ENCODE results near the gene SEBOX.

The SEBOX gene

DNA sequence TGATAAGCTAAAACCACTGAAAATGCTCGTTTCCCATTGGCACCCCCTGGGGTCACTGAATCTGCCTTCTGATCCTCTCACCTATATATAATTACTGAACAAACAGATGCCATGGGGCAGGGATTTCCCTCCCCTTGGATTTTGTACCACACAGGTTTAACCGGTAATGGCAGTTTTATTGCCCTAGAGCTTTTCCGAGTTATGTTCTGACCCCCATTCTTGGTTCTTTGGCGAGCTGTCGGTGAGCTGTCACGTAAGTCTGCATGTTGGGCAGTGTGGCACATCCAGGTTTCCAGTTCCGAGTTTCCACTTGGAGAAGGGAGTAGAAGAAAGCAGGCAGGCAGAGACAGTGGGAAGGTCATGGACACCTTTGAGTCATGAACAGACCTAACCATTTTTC, 38.9 kb downstream of the SEBOX start:
- Histone ChIP-seq H2AK5ac (ENCODE audit: low read length, severe bottlenecking) (peak overlapping the region; percentile 36), H3K23ac (ENCODE audit: low read length in 2 of 2) (no peak overlapping the region), H3K4me2 (ENCODE audit: low read length, poor library complexity, severe bottlenecking) (no peak overlapping the region), H2BK5ac (ENCODE audit: low read depth, low read length, poor library complexity, severe bottlenecking) (no peak overlapping the region), H3K18ac (ENCODE audit: low read depth in 1 of 2, low read length in 2 of 2) (no peak overlapping the region), H3K79me1 (replicated peaks; ENCODE audit: low read length, poor library complexity, severe bottlenecking) (peaks cover 30% of the 10 kb centered on the region), H2BK12ac (ENCODE audit: low read length in 2 of 2) (no peak overlapping the region), H3K27ac (ENCODE audit: low read length, poor library complexity, severe bottlenecking) (no peak overlapping the region), H3K9ac (ENCODE audit: low read length) (no peak overlapping the region), H3K4ac (ENCODE audit: low read depth in 1 of 2, low read length in 2 of 2) (no peak overlapping the region), H3K4me1 (ENCODE audit: control insufficient read depth, insufficient read depth, low read depth, low read length) (peaks cover 10% of the 10 kb centered on the region), H4K8ac (ENCODE audit: low read length) (no peak overlapping the region), H3K36me3 (ENCODE audit: control insufficient read depth in 1 of 2, insufficient read depth in 2 of 2, low read depth in 1 of 2, low read length in 2 of 2) (peaks cover 18 to 50% of the 10 kb centered on the region in 2 experiments), H4K91ac (ENCODE audit: low read length) (no peak overlapping the region), H3K14ac (ENCODE audit: low read length in 2 of 2) (no peak overlapping the region), H2AFZ (ENCODE audit: low read depth, low read length) (no peak overlapping the region), H3K4me3 (ENCODE audit: insufficient read depth in 1 of 2, low read depth in 1 of 2, low read length in 2 of 2) (no peak overlapping the region), H2BK15ac (ENCODE audit: low read depth, poor library complexity, severe bottlenecking) (no peak overlapping the region), H2BK120ac (ENCODE audit: low read depth, low read length) (no peak overlapping the region), H3K9me3 (ENCODE audit: control insufficient read depth, low read length) (no peaks in the 10 kb centered on the region), H3K27me3 (ENCODE audit: control insufficient read depth in 1 of 2, insufficient read depth in 1 of 2, low read length in 2 of 2) (no peaks in the 10 kb centered on the region)
- 99% methylated on average over 7 of the region's 7 CpGs for WGBS
- DNase-seq, result no peak

DNA sequence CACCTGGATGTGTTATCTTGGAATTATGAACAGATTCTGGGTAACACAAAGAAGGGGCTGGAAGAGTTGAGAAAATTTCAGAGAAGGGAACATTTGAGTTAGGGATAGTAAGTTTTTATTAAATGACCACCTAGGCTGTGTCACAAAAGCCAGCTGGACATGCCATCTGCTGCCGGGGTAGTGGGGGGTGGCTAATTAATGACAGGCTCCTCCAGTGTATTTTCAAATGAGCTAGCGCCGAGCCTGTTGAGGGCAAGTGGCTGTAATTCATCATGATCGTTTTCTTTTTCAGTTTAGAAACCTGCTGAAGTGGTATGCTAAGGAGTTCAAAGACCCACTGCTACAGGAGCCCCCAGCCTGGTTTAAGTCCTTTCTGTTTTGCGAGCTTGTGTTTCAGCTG, 39.8 kb downstream of the SEBOX start:
- no peak overlapping the region for H3K4me3 ChIP-seq (ENCODE audit: insufficient read depth in 1 of 2, low read depth in 1 of 2, low read length in 2 of 2)
- no peak overlapping the region for H3K18ac ChIP-seq (ENCODE audit: low read depth in 1 of 2, low read length in 2 of 2)
- H2BK12ac ChIP-seq (ENCODE audit: low read length in 2 of 2), result no peak overlapping the region
- no peak for DNase-seq
- H3K4me1 ChIP-seq (ENCODE audit: control insufficient read depth, insufficient read depth, low read depth, low read length), result peaks cover 10% of the 10 kb centered on the region
- H4K8ac ChIP-seq (ENCODE audit: low read length), result no peak overlapping the region
- H3K27ac ChIP-seq (ENCODE audit: low read length, poor library complexity, severe bottlenecking), result no peak overlapping the region
- no peaks in the 10 kb centered on the region for H3K27me3 ChIP-seq (ENCODE audit: control insufficient read depth in 1 of 2, insufficient read depth in 1 of 2, low read length in 2 of 2)
- H3K36me3 ChIP-seq (ENCODE audit: control insufficient read depth in 1 of 2, insufficient read depth in 2 of 2, low read depth in 1 of 2, low read length in 2 of 2), result peaks cover 11 to 41% of the 10 kb centered on the region in 2 experiments
- H3K79me1 ChIP-seq (replicated peaks; ENCODE audit: low read length, poor library complexity, severe bottlenecking), result peaks cover 29% of the 10 kb centered on the region
- H3K4me2 ChIP-seq (ENCODE audit: low read length, poor library complexity, severe bottlenecking), result peak overlapping the region; percentile 22
- no peaks in the 10 kb centered on the region for H3K9me3 ChIP-seq (ENCODE audit: control insufficient read depth, low read length)
- H3K4ac ChIP-seq (ENCODE audit: low read depth in 1 of 2, low read length in 2 of 2), result no peak overlapping the region
- H2AK5ac ChIP-seq (ENCODE audit: low read length, severe bottlenecking), result no peak overlapping the region
- H2BK15ac ChIP-seq (ENCODE audit: low read depth, poor library complexity, severe bottlenecking), result no peak overlapping the region
- H2BK5ac ChIP-seq (ENCODE audit: low read depth, low read length, poor library complexity, severe bottlenecking), result no peak overlapping the region
- H3K23ac ChIP-seq (ENCODE audit: low read length in 2 of 2), result no peak overlapping the region
- peak overlapping the region in 1 of 2 experiments; percentile 21 for H3K14ac ChIP-seq (ENCODE audit: low read length in 2 of 2)
- H2BK120ac ChIP-seq (ENCODE audit: low read depth, low read length), result no peak overlapping the region
- no peak overlapping the region for H2AFZ ChIP-seq (ENCODE audit: low read depth, low read length)
- 80% methylated on average over 5 of the region's 5 CpGs for WGBS
- H4K91ac ChIP-seq (ENCODE audit: low read length), result no peak overlapping the region
- H3K9ac ChIP-seq (ENCODE audit: low read length), result no peak overlapping the region

DNA sequence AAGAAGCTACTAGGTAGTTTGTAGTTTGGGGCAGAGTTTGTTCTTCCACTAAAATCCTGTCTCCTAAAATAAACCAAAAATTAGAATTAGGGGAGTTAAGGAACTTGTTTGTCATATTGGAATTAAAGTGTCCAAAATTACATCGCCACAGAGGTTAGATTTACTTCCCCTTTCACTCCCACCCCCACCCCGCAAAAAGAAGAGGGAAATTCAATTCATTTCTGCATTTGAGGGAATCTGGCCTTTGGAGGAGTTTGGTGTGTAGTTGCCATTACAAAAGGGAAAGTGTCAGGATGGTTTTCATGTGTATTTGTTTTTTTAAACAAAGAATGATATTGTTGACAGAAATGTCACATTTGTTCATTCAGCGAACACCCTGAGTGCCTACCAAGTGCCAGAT, 40.2 kb downstream of the SEBOX start:
- Histone ChIP-seq H3K4ac (ENCODE audit: low read depth in 1 of 2, low read length in 2 of 2) (no peak overlapping the region), H3K4me1 (ENCODE audit: control insufficient read depth, insufficient read depth, low read depth, low read length) (peaks cover 10% of the 10 kb centered on the region), H4K91ac (ENCODE audit: low read length) (no peak overlapping the region), H3K23ac (ENCODE audit: low read length in 2 of 2) (no peak overlapping the region), H3K4me3 (ENCODE audit: insufficient read depth in 1 of 2, low read depth in 1 of 2, low read length in 2 of 2) (no peak overlapping the region), H3K9me3 (ENCODE audit: control insufficient read depth, low read length) (no peaks in the 10 kb centered on the region), H2BK15ac (ENCODE audit: low read depth, poor library complexity, severe bottlenecking) (no peak overlapping the region), H2BK12ac (ENCODE audit: low read length in 2 of 2) (no peak overlapping the region), H3K27ac (ENCODE audit: low read length, poor library complexity, severe bottlenecking) (peak overlapping the region; percentile 16), H3K36me3 (ENCODE audit: control insufficient read depth in 1 of 2, insufficient read depth in 2 of 2, low read depth in 1 of 2, low read length in 2 of 2) (peaks cover 11 to 41% of the 10 kb centered on the region in 2 experiments), H2BK5ac (ENCODE audit: low read depth, low read length, poor library complexity, severe bottlenecking) (no peak overlapping the region), H3K9ac (ENCODE audit: low read length) (no peak overlapping the region), H2AK5ac (ENCODE audit: low read length, severe bottlenecking) (no peak overlapping the region), H2AFZ (ENCODE audit: low read depth, low read length) (no peak overlapping the region), H3K79me1 (replicated peaks; ENCODE audit: low read length, poor library complexity, severe bottlenecking) (peaks cover 33% of the 10 kb centered on the region), H3K14ac (ENCODE audit: low read length in 2 of 2) (peak overlapping the region in 1 of 2 experiments; percentile 21), H3K4me2 (ENCODE audit: low read length, poor library complexity, severe bottlenecking) (no peak overlapping the region), H3K18ac (ENCODE audit: low read depth in 1 of 2, low read length in 2 of 2) (no peak overlapping the region), H4K8ac (ENCODE audit: low read length) (no peak overlapping the region), H2BK120ac (ENCODE audit: low read depth, low read length) (no peak overlapping the region), H3K27me3 (ENCODE audit: control insufficient read depth in 1 of 2, insufficient read depth in 1 of 2, low read length in 2 of 2) (no peaks in the 10 kb centered on the region)
- 97% methylated on average over 1 of the region's 3 CpGs for WGBS
- no peak for DNase-seq

DNA sequence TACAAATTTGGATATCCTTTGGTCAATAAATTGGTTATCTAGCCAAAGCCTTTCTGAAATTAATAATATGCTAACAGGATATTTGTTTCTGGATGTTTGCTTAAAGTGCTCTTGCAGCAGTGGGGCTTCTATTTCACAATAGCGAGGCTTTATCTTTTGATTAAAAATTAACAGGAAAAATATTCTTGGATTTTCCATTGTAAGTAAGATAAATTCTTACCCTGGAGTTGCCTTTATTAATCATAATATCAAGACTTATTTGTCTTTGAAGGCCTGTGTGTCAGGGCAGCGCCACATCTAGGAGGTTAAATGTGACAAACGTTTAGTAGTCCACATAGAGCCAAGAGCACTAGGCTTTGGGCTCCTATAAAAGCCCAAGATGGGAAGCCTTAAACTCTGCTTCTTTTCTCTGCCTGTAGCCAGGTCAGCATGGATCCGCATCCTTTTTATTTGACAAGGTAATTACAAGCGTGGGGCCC, 40.7 kb downstream of the SEBOX start:
- DNase-seq, result no peak
- no peak overlapping the region for H4K91ac ChIP-seq (ENCODE audit: low read length)
- peaks cover 8 to 39% of the 10 kb centered on the region in 2 experiments for H3K36me3 ChIP-seq (ENCODE audit: control insufficient read depth in 1 of 2, insufficient read depth in 2 of 2, low read depth in 1 of 2, low read length in 2 of 2)
- no peak overlapping the region for H3K4ac ChIP-seq (ENCODE audit: low read depth in 1 of 2, low read length in 2 of 2)
- H2AK5ac ChIP-seq (ENCODE audit: low read length, severe bottlenecking), result no peak overlapping the region
- no peak overlapping the region for H2BK15ac ChIP-seq (ENCODE audit: low read depth, poor library complexity, severe bottlenecking)
- H3K9ac ChIP-seq (ENCODE audit: low read length), result no peak overlapping the region
- H2BK120ac ChIP-seq (ENCODE audit: low read depth, low read length), result no peak overlapping the region
- H3K4me2 ChIP-seq (ENCODE audit: low read length, poor library complexity, severe bottlenecking), result peak overlapping the region; percentile 29
- H3K27ac ChIP-seq (ENCODE audit: low read length, poor library complexity, severe bottlenecking), result peak overlapping the region; percentile 16
- H3K18ac ChIP-seq (ENCODE audit: low read depth in 1 of 2, low read length in 2 of 2), result no peak overlapping the region
- H3K23ac ChIP-seq (ENCODE audit: low read length in 2 of 2), result no peak overlapping the region
- 94% methylated on average over 4 of the region's 5 CpGs for WGBS
- no peaks in the 10 kb centered on the region for H3K9me3 ChIP-seq (ENCODE audit: control insufficient read depth, low read length)
- no peak overlapping the region for H2AFZ ChIP-seq (ENCODE audit: low read depth, low read length)
- no peak overlapping the region for H3K14ac ChIP-seq (ENCODE audit: low read length in 2 of 2)
- no peak overlapping the region for H3K4me3 ChIP-seq (ENCODE audit: insufficient read depth in 1 of 2, low read depth in 1 of 2, low read length in 2 of 2)
- H2BK5ac ChIP-seq (ENCODE audit: low read depth, low read length, poor library complexity, severe bottlenecking), result no peak overlapping the region
- no peak overlapping the region for H4K8ac ChIP-seq (ENCODE audit: low read length)
- no peaks in the 10 kb centered on the region for H3K27me3 ChIP-seq (ENCODE audit: control insufficient read depth in 1 of 2, insufficient read depth in 1 of 2, low read length in 2 of 2)
- peaks cover 10% of the 10 kb centered on the region for H3K4me1 ChIP-seq (ENCODE audit: control insufficient read depth, insufficient read depth, low read depth, low read length)
- no peak overlapping the region for H2BK12ac ChIP-seq (ENCODE audit: low read length in 2 of 2)
- H3K79me1 ChIP-seq (replicated peaks; ENCODE audit: low read length, poor library complexity, severe bottlenecking), result peaks cover 36% of the 10 kb centered on the region
